Hepatic stellate cell (primary cell): ENCODE measurements around the gene NPAS2.
A peak's percentile ranks its signal among the peaks of the same experiment; 100 is the strongest.

Source experiments
- DNase-seq: peaks from one replicate; pipeline ENCODE4 v3.0.0; 2011; ENCODE audit warnings: low spot score

The NPAS2 gene

GRCh38 chr2:100821255-100821910 is 1.4 kb downstream of the NPAS2 start:
- DNase-seq, result peak; percentile 19

GRCh38 chr2:100821911-100822265 is 1.9 kb downstream of the NPAS2 start:
- DNase-seq, result no peak

GRCh38 chr2:100822587-100823248 is 2.8 kb downstream of the NPAS2 start:
- DNase-seq, result no peak

- no peak for DNase-seq
Observed at GRCh38 chr2:100823665-100824438, 3.9 kb downstream of the NPAS2 start.

- DNase-seq, result no peak
Observed at GRCh38 chr2:100824842-100825241, 4.9 kb downstream of the NPAS2 start.

- no peak for DNase-seq
Observed at GRCh38 chr2:100826494-100826893, 6.6 kb downstream of the NPAS2 start.

- no peak for DNase-seq
Observed at GRCh38 chr2:100831158-100831750, 11.3 kb downstream of the NPAS2 start.

- no peak for DNase-seq
Observed at GRCh38 chr2:100831831-100832230, 11.9 kb downstream of the NPAS2 start.

GRCh38 chr2:100832885-100833284 is 12.9 kb downstream of the NPAS2 start:
- no peak for DNase-seq

- DNase-seq, result no peak
Observed at GRCh38 chr2:100833331-100833730, 13.4 kb downstream of the NPAS2 start.

GRCh38 chr2:100834221-100834620 is 14.3 kb downstream of the NPAS2 start:
- DNase-seq, result no peak

GRCh38 chr2:100835006-100835659 is 15.2 kb downstream of the NPAS2 start:
- no peak for DNase-seq

- no peak for DNase-seq
Observed at GRCh38 chr2:100840519-100840918, 20.6 kb downstream of the NPAS2 start.

- no peak for DNase-seq
Observed at GRCh38 chr2:100842241-100842922, 22.4 kb downstream of the NPAS2 start.

GRCh38 chr2:100844514-100844913 is 24.6 kb downstream of the NPAS2 start:
- DNase-seq, result no peak

GRCh38 chr2:100845141-100845991 is 25.4 kb downstream of the NPAS2 start:
- no peak for DNase-seq

- no peak for DNase-seq
Observed at GRCh38 chr2:100846716-100847115, 26.8 kb downstream of the NPAS2 start.

GRCh38 chr2:100852447-100852846 is 32.5 kb downstream of the NPAS2 start:
- DNase-seq, result no peak

GRCh38 chr2:100852999-100853908 is 33.3 kb downstream of the NPAS2 start:
- DNase-seq, result no peak
